Spleen (tissue), 7 donors: ENCODE results near the gene HTRA2.

Experiments used
- POLR2AphosphoS5 ChIP-seq, 3 donors: sonication (generic); formaldehyde crosslinking; IDR thresholded peaks; one replicate each; pipeline ENCODE4 v1.5.1; 2017; ENCODE audit warnings: antibody characterized with exemption in 3 of 3
- TF ChIP-seq, protein P1 (sequence below), 11 experiments: fragments of 200-600 bp in 7 of 11; fragments of 450-650 bp in 4 of 11; sonication (generic) in 4 of 11; IDR thresholded peaks in 8 of 11; conservative IDR thresholded peaks in 3 of 11; 1 replicate in 7 of 11; 2 replicates in 4 of 11; pipeline versions ENCODE4 v1.4.0 to v1.8.0; 2016 to 2021; ENCODE audit warnings: antibody characterized with exemption in 11 of 11, inconsistent platforms in 4 of 11, mild to moderate bottlenecking in 1 of 11
- donor health status: DM: no; HTN: no; CAD: no; lungs with moderate emphysema.
- donor health status: DM: no; HTN: no; CAD: no.
- donor health status: DM: no; HTN: no; CAD: no.

DNA sequence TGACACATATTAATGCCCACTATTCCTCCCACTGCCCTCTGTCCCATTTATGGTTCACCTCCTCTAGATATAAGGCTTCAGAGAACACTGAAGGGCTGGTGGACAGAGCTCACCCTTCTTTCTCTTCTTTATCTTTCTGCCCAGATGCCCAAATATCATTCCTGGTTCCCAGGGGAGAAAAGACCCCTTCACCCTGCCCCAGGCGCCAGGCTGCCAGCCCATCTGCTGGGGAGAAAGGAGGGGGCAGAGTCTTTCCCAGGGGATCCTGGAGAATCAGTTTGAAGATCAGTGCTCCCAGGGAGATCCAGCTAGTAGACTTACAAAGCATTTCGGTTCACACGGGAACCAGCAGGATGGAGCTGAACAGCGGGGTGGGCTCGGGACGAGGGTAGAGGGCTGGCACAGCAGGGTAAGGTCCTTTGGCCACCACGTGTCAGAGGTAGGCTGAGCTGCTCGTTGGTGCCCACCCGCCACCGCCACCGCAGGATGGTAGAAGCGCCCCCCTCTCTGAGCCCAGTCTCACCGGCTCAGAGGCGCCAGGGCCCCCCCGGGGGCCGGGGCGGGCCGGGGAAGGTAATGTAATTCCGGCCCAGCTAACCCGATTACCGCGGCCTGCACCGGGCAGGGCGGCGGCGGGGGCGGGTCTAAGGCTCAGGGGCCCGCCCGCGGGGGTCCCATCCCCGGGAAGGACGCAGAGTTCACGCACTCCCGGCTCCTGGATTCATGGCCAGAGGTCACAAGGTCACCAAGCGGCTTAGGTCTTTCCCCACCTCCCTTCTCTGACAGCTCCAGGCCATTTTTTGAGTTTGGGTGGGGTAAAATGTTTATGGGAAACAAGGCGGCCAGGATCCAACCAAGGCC lies 16.8 kb upstream of the HTRA2 start:
- TF ChIP-seq POLR2AphosphoS5 (IDR thresholded peaks at IDR 0.05) = no peak
- TF ChIP-seq, protein P1, sequence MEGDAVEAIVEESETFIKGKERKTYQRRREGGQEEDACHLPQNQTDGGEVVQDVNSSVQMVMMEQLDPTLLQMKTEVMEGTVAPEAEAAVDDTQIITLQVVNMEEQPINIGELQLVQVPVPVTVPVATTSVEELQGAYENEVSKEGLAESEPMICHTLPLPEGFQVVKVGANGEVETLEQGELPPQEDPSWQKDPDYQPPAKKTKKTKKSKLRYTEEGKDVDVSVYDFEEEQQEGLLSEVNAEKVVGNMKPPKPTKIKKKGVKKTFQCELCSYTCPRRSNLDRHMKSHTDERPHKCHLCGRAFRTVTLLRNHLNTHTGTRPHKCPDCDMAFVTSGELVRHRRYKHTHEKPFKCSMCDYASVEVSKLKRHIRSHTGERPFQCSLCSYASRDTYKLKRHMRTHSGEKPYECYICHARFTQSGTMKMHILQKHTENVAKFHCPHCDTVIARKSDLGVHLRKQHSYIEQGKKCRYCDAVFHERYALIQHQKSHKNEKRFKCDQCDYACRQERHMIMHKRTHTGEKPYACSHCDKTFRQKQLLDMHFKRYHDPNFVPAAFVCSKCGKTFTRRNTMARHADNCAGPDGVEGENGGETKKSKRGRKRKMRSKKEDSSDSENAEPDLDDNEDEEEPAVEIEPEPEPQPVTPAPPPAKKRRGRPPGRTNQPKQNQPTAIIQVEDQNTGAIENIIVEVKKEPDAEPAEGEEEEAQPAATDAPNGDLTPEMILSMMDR (IDR thresholded peaks at IDR 0.05 in 8 of 11, conservative IDR thresholded peaks at IDR 0.05 in 3 of 11) = no peak
